Peyer's patch (tissue), 4 donors: Measurements from ENCODE around the gene OR5AC2.

Experiments
- POLR2A ChIP-seq, 2 donors: fragments of 450-650 bp; IDR thresholded peaks; one replicate each; pipeline ENCODE4 v1.5.1; 2017; ENCODE audit warnings: antibody characterized with exemption in 2 of 2, mild to moderate bottlenecking in 2 of 2, moderate library complexity in 2 of 2
- TF ChIP-seq, protein P1 (sequence below), 6 experiments: fragments of 450-650 bp in 4 of 6; fragments of 200-600 bp in 2 of 6; sonication (generic) in 1 of 6; IDR thresholded peaks; one replicate each; pipeline ENCODE4 v1.5.1; 2017 to 2019; ENCODE audit warnings: antibody characterized with exemption in 6 of 6, mild to moderate bottlenecking in 3 of 6, moderate library complexity in 1 of 6

DNA sequence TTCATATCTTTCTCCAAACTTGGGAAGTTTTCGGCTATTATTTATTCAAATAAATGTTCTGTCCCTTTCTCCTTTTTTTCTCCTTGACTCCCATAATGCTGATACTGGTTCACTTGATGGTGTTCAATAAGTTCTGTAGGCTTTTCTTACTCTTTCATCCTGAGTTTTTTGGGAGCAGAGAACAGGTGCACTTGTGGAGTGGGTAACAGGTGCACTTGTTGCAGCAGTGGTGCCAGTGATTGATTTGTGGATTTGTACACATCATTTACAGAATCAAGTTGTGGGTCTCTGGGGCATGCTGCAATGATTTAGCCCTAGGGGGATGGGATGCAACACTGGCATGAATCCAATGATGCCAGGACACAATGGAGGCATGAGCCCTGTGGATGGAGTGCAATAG, 28.7 kb downstream of the OR5AC2 start:
- TF ChIP-seq, protein P1, sequence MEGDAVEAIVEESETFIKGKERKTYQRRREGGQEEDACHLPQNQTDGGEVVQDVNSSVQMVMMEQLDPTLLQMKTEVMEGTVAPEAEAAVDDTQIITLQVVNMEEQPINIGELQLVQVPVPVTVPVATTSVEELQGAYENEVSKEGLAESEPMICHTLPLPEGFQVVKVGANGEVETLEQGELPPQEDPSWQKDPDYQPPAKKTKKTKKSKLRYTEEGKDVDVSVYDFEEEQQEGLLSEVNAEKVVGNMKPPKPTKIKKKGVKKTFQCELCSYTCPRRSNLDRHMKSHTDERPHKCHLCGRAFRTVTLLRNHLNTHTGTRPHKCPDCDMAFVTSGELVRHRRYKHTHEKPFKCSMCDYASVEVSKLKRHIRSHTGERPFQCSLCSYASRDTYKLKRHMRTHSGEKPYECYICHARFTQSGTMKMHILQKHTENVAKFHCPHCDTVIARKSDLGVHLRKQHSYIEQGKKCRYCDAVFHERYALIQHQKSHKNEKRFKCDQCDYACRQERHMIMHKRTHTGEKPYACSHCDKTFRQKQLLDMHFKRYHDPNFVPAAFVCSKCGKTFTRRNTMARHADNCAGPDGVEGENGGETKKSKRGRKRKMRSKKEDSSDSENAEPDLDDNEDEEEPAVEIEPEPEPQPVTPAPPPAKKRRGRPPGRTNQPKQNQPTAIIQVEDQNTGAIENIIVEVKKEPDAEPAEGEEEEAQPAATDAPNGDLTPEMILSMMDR (IDR thresholded peaks at IDR 0.05), result no peak
- TF ChIP-seq POLR2A (IDR thresholded peaks at IDR 0.05), result no peak
